Fibroblast of skin of left biceps (primary cell): Measurements from ENCODE around the gene ARHGEF33.
"Not testable (repeated sequence)": the region's sequence is repeated elsewhere in the genome, so short reads cannot be mapped to it uniquely, and the experiment has no call there.

Experiments used
- DNase-seq, 2 experiments: peaks; one replicate each; pipeline ENCODE4 v3.0.0-alpha.2; 2013; ENCODE audit warnings: low read depth in 2 of 2

Gene ARHGEF33

DNA sequence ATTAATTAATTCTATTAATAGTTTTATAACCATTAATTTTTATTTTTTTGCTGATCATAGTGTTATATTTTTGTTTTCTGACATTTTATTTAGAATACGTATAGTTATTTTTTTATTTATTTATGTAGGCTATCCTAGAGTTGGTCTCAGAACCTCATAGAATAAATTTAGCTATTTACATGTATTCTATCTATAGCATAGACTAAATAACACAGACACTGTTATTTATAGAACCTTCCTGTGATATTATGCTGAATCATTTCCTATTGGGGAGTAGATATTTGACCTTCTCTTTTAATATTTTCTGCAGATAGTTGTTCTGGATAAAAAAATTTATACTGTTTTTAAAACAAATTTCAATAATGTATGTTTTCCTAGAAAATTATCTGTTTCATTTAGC, 20.2 kb downstream of the ARHGEF33 start:
- no peak for DNase-seq

DNA sequence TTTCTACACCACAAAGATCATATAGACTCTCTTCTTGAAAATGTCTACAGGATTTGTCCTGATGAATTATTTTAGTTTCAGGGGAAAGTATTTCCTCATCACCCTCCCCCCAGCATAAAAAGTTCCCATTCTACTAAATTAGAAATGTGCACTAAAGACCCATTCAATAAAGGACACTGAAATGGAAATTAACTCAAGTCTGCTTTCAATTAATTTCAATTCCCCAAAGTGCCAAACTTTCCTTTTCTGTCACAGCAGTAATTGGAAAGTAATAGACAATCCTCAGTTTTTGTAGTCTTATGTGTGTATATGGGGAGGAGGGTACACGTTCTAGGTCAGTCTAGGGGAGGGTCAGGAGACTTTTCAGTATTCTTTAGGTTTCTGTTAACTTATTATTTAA, 21.5 kb downstream of the ARHGEF33 start:
- no peak for DNase-seq

DNA sequence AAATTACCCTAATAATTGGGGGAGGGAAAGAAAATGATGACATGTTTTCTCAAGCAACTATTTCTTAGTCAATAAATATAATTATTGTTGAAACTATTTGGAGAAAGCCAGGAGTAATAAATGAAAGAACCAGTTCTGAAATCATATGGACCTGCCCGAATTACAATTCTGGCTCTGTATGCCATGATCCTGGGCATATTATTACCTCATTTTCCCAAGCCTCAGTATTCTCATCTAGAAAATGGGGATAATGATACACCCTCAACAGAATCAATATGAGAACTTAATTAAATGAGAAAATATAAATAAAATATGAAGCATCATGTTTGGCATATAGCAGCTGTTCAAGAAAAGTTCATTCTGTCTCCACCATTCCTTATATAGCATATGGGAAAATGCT, 22.9 kb downstream of the ARHGEF33 start:
- DNase-seq, result no peak

DNA sequence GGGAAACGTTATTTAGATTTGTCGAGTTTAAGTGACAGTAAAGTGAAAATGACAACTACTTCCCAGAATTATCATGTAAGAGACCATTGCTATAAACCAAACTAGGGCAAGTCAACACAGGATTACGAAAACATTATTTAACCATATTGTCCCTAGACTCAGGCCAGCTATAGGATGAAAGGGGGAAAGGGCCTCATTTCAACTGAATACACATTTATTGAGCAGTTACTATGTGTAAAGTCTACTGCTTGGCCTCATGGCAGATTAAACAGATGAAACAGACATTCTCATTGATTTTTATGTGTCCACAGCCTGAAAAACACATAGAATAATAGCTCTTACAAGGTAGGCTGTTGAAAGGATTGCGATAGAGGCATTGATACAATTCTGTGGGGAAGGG, 32.7 kb downstream of the ARHGEF33 start:
- DNase-seq, result no peak

DNA sequence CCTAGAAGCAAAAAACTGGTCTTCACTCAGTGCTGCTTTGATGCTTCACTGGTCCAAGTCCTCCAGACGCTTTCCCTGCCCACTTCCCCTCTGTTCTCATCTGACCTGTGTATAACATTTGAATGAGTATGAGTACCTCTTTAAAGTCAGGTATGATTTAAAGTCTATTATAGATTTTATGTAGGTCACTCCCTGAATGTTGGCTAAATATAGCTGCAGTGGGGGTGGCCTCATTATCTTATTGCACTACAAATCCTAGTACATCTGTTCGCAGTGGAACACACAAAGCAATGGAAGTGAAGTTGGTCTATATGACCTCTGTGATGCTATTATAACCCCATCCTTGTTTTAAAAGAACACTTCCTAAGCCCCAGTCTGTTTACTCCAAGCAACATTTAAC, 33.2 kb downstream of the ARHGEF33 start:
- DNase-seq, result no peak

DNA sequence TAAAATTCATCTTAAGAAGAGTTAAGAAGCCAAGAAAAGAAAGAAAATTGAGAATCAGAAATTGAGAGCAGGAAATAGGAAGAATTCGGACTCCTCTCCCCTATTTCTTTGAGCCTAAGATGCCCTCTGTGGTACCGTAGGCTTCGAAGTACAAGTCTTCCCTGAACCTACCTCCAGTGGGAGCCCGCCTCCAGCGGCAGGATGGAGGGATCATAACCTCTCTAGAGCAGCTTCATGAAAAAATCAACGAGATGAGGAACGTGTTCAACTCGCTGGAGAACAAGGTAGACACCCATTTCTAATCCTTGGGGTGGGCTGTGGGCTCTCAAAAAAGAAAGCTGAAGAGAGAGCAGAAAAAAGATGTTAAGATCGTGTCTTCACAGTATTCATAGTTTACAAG, 36.3 kb downstream of the ARHGEF33 start:
- DNase-seq, result no peak

DNA sequence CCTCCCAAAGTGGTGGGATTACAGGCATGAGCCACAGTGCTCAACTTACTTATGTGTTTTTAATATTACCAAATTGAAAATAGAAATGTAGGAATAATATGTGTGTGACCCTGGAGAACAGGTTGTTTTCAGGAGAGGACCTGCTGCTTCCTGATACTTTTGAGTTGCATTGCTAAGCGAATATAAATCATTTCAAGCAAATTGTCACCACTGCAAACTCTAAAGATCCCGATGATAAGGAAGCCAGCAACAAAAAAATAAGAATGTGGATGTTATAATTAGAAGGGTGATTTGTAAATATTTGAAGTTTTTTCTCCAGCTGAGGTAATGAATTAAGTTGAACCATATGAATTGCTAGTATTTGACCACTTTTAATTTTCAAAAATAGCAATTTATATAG, 40.9 kb downstream of the ARHGEF33 start:
- no peak for DNase-seq

DNA sequence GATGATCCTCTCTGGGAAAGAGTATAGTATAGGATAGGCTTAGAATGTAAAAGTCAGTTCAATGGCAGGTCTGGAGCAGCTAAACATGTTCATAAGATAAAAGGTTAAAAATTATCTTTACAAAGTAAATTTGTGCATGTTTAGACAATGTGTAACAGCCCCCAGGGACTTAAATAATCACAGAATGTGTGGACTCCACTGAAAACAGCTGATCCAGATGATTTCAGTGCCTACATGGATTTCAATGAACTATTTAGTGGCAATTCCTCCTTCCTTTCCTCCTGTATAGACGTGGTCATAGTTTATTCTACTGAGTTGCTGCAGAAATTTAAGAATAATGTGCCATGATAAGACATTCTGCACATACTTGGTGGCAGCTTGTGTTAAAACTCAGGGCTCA, 42.9 kb downstream of the ARHGEF33 start:
- DNase-seq, result no peak

DNA sequence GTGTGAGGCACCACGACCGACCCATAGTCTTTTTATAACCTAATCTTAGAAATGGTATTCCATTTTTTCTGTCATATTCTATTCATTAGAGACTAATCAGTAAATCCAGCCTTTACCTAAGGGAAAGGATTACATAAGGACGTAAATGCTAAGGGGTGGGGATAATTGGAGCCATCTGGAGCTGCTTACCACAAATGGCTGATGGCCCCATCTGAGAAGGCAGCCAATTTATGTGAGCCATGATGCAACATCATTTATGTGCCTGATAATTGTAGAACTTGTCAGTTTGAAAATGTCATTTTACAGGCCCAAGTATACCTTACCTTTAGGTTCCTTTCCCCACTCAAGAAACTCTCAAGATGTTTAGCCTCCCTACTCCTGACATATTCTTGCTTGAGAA, 44.0 kb downstream of the ARHGEF33 start:
- peak; percentile 75 to 80 for DNase-seq

DNA sequence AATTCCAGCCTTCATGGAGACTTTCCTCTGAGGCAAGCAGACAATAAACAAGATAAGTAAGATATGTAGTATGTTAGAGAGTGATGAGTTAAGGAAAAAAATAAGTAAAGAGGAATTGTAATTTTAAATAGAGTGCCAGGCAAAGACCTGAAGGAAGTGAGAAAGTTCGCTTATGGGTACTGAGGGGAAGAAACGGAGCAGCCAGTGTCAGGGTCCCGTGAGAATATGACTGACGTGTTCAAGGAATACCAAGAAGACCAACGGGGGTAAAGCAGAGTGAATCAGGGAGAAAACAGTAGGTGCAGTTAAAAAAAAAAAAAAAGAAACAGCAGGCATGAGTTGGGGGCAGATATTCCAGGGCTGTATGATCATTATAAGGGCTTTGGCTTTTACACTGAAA, 45.1 kb downstream of the ARHGEF33 start:
- DNase-seq, result no peak

DNA sequence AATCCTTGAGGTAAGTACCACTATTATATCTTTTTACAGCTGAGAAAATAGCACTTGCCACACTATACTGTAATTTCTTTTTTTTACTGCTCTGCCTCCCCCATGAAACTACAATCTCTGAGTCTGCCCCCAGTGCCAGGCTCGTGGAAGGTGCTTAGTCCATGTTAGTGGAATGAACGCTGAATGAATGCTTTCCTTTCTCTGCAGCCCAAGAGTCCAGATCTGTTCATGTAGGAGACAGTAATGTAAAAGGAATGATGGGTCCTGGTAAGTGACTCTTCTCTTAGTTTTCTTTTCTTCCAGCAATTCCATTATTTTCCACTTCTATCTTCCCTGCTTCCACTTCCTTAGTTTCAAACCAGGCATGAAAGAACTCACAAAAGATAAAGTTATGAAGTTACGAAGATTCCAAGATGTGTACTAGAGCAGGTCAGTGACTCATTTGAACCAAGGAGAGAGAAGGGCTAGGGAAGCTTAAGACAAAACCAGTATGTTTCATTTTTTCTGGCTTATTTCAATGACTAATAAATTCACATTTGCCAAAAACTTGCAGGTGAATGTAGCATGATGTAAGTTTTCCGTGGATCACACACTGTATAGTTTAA, 46.0 kb downstream of the ARHGEF33 start:
- no peak for DNase-seq

DNA sequence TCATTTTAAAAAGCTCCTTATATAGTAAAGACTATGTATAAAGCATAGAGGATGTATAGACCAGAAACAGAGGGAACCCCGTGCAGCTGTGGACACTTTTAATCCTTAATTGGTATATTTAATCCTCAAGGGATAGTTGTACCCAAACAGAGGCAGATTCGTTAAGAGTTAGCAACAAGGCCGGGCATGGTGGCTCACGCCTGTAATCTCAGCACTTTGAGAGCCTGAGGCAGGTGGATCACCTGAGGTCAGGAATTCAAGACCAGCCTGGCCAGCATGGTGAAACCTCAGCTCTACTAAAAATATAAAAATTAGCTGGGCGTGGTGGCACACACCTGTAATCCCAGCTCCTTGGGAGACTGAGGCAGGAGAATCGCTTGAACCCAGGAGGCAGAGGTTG, 46.8 kb downstream of the ARHGEF33 start:
- DNase-seq, result not testable (repeated sequence)

DNA sequence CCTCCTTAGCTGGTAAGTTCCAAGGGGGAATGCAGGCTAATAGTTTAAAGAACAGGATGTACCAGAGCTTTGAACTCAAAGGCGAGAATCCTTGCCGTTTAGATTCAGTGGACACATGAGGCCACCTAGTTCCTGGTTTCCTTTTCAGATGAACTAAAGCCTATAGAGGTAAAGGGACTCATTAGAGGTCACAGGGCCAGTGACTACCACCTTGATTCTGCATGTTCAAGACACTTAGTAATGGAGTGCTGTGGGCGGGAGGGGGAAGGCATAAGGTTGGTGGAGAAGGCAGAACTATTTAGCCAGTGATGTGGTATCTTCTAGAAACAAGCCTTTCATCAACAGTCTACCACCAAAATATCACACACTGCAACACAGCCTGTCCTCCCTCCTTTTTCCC, 47.9 kb downstream of the ARHGEF33 start:
- no peak for DNase-seq

DNA sequence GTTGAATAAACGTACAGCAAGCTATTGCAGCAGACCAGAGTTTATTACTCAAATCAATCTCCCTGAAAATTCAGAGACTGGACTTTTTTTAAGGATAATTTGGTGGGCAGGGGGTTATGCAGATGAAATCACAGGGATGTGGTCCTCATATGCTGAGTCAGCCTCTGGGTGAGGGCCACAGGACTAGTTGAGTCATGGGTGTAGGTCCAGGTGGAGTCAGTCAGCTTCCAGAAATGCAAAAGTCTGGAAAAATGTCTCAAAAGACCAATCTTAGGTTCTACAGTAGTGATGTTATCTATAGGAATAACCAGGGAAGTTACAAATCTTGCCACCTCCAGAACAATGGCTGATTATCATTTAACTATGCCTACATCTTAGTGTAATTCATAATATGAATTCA, 51.1 kb downstream of the ARHGEF33 start:
- no peak for DNase-seq

DNA sequence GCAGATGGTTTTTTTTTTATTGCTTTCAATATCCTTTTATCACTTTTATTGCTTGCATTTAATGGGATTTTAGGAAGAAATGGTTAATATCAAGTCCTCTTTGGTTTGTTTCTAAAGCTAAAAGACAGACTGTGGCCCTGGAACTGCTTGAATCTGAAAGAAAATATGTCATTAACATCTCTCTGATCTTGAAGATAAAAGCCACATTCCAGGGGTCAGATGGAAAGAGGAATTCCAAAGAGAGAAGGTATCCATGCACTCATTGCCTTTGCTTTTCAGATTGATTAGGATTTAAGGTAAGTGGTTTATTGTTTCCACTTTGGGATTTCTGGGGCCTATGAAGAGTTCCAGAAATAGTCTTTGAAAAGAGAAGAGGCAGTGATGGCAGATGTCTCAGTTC, 54.1 kb downstream of the ARHGEF33 start:
- DNase-seq, result no peak

DNA sequence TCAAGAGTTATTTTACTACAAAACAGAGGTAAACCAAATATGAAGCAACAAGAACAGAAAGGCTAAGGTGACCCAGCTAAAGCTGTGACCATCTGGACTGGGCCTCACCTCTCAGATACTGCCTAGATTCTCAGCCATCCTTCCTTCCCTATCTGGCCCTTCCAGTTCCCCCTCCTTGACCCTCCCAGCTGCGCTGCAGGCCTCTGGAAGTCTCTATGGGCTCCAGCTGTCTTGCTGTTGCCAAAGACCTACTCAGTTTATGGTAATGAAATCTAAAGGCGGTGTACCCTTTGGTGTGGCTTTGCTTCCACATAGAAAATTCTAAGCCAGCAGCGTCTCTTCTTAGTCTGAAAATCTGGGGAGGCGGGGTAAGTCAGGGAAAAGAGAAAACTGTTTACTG, 55.7 kb downstream of the ARHGEF33 start:
- no peak for DNase-seq

DNA sequence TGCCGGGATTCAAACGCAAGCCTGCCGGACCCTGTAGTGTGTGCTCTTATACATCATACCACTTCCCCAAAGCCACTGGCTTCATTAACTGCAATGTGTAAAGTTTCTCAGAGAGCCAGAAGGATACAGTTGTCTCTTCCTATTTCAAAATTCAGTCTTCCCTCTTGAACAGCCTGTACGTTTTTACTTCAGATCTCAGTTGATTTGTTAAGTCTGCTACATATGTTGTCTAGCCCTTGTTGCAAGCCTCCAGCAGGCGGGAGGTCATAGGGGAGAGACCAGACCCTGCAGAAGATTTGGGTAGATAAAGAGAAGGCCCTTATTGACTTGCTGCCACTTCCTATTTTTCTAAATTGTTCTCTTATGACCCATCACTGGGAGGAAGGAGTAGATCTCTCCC, 56.2 kb downstream of the ARHGEF33 start:
- DNase-seq, result no peak

DNA sequence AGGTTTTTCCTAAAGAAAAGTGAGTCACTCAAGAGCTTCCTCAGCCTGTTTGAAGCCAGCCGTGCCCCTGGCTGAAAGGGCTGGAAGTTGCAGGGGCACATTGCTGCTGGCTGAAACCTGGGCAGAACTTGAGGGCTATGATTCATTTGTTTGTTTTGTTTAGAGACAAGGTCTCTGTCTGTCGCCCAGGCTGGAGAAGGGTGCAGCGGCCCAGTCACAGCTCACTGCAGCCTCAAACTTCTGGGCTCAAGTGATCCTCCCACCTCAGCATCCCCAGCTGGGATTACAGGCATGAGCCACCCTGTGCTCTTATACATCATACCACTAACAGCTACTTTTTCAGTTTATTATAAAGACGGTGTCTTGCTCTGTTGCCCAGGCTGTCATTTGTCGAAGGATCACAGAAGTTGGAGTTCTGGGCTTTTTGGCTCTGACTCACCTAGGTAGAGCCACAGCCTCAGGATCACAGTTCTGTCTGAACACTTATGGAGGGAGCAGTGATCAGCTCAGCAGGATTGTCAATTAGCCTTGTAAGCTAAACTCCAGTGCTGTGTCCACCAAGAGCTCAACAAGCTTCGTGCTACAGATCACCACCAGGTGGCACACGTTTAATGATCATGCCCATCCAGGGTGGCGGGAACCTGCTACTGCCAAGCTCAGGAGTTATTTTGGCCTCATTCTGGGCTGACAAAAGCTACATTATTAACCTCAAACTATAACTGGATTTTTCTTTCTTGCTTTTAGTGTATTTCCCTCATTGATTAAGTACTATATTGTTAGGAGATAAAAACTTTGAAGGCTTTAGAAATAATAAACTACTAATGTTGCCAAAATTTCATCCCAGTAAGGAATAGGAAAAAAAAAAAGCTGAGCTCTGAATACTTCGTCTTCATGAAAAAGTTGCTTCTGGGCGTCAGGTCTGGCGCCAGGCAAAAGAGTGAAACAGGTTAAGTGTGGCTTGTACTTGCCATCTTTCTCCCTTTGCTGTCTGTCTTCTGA, 57.9 kb downstream of the ARHGEF33 start:
- no peak for DNase-seq

DNA sequence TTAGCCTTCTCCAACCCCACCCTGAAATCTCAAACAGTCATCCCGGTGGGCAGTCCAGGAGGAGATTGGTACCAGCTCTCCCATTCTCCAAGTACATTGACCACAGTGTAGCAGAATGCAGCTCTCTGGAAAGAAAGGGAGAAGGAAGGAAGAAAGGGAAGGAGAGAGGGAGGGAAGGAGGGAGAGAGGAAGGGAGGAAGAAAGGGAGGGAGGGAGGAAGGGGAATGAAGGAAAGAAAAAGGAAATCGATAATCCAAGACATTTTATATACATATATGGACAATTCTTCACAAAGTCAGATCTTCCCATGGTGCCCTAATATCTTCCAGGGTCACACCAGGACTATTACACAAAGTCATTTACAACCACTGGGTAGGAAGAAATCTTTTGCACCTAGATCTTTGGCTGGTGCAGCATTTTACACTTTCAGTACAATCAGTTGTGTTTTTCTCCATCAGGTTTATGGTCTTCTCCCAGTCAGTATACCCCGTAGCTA, 58.8 kb downstream of the ARHGEF33 start:
- no peak for DNase-seq

DNA sequence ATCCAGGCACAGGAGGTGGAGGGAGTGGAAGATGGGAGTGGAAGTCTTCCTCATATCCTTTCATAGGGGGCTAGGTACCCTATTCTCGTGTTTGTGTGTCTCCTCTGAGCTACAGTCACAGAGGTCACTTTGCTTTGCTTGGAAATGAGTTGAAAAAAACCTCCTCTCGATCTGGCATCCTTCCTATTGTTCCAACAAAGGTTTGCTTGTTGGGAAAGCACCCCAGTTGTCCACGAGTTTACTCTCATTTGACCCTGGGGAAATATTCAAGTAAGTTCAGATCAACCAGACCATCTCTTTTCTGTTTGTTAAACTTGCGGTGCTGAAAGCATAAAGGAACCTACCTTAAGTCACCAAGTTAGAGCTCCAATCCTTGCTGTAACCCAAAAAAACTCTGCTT, 59.3 kb downstream of the ARHGEF33 start:
- DNase-seq, result no peak

DNA sequence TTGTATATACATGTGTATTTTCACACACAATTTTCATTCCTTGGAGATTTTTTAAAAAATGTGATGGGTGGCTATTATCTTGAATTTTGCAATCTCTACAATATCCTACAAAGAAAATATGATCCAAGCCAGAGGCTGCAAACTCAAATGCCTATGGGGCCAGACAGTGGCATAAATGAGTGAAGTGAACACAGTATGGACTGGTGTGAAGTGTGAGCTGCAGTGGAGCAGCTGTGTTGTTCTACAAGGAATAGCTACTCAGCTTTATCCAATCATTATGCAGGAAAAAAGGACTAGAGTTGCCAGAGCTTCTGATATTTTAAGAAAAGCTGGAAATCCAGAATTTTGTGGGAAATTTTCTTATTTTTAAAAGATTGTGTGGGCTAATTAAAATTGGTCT, 62.1 kb downstream of the ARHGEF33 start:
- DNase-seq, result no peak

DNA sequence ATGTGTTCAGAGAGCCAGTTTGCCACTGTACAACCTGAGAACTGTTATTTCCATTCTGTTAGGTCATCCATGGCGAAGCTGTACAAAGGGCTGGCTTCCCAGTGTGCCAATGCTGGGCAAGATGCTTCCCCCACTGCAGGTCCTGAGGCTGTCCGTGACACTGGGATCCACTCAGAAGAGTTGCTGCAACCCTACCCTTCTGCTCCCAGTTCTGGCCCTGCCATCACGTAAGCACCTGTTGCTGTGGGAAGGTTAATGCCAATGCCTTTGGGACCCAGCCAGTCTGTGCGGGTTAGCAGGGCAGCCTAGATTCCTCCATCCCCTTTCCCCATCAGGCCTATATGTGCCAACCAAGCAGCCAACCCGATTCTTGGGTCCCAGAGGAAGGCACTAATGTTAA, 68.3 kb downstream of the ARHGEF33 start:
- DNase-seq, result no peak

DNA sequence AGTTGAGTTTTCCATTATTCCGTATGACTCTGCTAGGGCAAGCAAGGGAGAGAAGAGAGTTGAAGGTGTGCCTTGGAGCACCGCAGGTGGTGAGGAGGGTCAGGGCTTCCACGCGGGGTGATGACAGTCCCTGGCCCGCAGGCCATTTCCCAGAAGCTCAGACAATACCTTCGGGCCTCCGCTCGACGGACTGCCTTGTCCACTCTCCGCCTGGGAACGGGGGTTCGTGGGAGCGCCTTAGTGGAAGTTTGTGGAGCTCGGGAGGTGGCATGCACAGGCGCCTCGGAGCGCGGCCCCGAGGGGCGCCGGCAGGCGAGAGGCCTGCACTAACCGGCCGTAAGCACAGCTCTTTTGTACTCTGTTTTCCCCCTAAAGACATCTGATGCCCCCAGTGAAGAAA, 69.8 kb downstream of the ARHGEF33 start:
- DNase-seq, result no peak
